Neural progenitor cell (in vitro differentiated cells): ENCODE results near the gene HRH2.

ENCODE experiments used
- EZH2 ChIP-seq: fragments of 200-600 bp; sonication (generic); IDR thresholded peaks from 2 replicates; pipeline ENCODE4 v1.6.1; 2017; ENCODE audit warnings: antibody characterized with exemption, mild to moderate bottlenecking, moderate library complexity
- EZH2phosphoT487 ChIP-seq: fragments of 200-600 bp; sonication (generic); IDR thresholded peaks from 2 replicates; pipeline ENCODE4 v1.6.1; 2017; ENCODE audit warnings: antibody characterized with exemption
- TF ChIP-seq, protein P1 (sequence below): fragments of 200-600 bp; sonication (generic); IDR thresholded peaks from 2 replicates; pipeline ENCODE4 v1.5.1; 2017; ENCODE audit warnings: antibody characterized with exemption, mild to moderate bottlenecking

DNA sequence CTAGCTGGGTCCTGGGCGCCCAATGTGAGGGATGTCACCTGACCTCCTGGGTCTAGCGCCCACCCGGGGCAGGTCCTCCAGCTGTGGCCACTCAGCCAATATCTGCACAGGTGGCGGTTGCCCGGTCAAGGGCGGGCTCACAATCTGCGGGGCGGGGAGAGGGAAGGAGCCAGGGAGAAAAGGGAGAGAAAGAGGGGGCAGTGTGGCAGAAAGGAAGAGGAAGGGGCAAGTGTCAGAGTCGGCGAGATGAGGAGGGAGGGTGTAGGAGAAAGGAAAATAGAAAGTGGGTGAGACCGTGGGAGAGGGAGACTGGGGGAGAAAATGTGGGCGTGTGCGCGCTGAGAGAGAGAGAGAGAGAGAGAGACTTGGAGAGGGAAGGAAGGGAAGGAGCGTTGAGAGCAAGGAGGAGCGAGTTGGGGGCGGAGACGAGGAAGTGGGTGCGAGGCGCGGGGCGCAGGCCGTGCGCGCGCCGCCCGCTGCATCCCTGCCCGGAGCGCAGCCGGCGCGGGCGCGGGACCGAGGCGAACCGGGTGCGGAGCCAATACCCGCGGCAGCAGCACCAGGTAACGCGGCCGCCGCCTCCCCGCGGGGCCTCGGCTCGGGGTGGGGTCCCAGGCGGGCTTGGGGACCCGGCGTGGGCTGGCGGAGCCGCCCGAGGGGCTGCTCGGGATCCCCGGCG is at the start of gene HRH2:
- TF ChIP-seq, protein P1, sequence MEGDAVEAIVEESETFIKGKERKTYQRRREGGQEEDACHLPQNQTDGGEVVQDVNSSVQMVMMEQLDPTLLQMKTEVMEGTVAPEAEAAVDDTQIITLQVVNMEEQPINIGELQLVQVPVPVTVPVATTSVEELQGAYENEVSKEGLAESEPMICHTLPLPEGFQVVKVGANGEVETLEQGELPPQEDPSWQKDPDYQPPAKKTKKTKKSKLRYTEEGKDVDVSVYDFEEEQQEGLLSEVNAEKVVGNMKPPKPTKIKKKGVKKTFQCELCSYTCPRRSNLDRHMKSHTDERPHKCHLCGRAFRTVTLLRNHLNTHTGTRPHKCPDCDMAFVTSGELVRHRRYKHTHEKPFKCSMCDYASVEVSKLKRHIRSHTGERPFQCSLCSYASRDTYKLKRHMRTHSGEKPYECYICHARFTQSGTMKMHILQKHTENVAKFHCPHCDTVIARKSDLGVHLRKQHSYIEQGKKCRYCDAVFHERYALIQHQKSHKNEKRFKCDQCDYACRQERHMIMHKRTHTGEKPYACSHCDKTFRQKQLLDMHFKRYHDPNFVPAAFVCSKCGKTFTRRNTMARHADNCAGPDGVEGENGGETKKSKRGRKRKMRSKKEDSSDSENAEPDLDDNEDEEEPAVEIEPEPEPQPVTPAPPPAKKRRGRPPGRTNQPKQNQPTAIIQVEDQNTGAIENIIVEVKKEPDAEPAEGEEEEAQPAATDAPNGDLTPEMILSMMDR = no peak
- TF ChIP-seq EZH2 (no peak), EZH2phosphoT487 (peak; percentile 29)
